Cardiac muscle cell (in vitro differentiated cells and primary cell): ENCODE results near the gene KRT24. TPM values are rescaled to one million over a fixed set of nuclear protein-coding genes. Genes with fewer than 3 reads are reported as not detected.

Source experiments
- DNase-seq, 2 donors: peaks; one replicate each; pipeline versions ENCODE4 v3.0.0 to v3.0.0-alpha.2; 2010 to 2017; ENCODE audit warnings: low read depth in 1 of 2, low spot score in 1 of 2
- H3K27ac ChIP-seq: fragments of 200-600 bp; sonication (generic); 2 replicates; pipeline ENCODE4 v1.5.1; 2016
- H3K27me3 ChIP-seq: fragments of 200-600 bp; sonication (generic); 2 replicates; pipeline ENCODE4 v1.6.0; 2016; ENCODE audit warnings: control low read depth
- H3K36me3 ChIP-seq: fragments of 200-600 bp; sonication (generic); 2 replicates; pipeline ENCODE4 v1.5.1; 2016; ENCODE audit warnings: control low read depth
- H3K4me1 ChIP-seq: fragments of 200-600 bp; sonication (generic); 2 replicates; pipeline ENCODE4 v1.8.1; 2017; ENCODE audit warnings: low read depth, mild to moderate bottlenecking, mixed run types
- H3K4me3 ChIP-seq: fragments of 200-600 bp; sonication (generic); 2 replicates; pipeline ENCODE4 v1.5.1; 2016; ENCODE audit warnings: mild to moderate bottlenecking
- H3K9me3 ChIP-seq: fragments of 200-600 bp; sonication (generic); 2 replicates; pipeline ENCODE4 v1.5.1; 2017; ENCODE audit warnings: low read depth, mild to moderate bottlenecking, control low read depth
- CTCF ChIP-seq: IDR thresholded peaks from 2 replicates; pipeline ENCODE4 v1.5.1; 2012; ENCODE audit warnings: low read depth, mild to moderate bottlenecking, low read length
- polyA plus RNA-seq: library from polyadenylated mRNA; unstranded; fragments of >200 nt; fragmentation: Nextera tagmentation; extraction: Ambion mirVana; gene quantifications from 2 replicates; pipeline ENCODE4 v1.2.1, GENCODE V29; 2016
- total RNA-seq: library from RNA; depleted of rRNA; stranded (reverse); fragments of >200 nt; gene quantifications from 2 replicates; pipeline ENCODE4 v1.2.3, GENCODE V29; 2016

Gene KRT24
- total and polyA plus RNA-seq, 2 experiments from 2014 or later = not detected

- DNase-seq = no peak
- no peak overlapping the region for H3K27ac ChIP-seq
- H3K4me3 ChIP-seq = no peak overlapping the region
- H3K36me3 ChIP-seq = no peaks in the 10 kb centered on the region
- no peaks in the 10 kb centered on the region for H3K9me3 ChIP-seq
- no peak for TF ChIP-seq CTCF
- H3K27me3 ChIP-seq = no peaks in the 10 kb centered on the region
- no peaks in the 10 kb centered on the region for H3K4me1 ChIP-seq
Measured at GRCh38 chr17:40680998-40681397, 22.6 kb downstream of the KRT24 start.

- TF ChIP-seq CTCF = no peak
- no peak overlapping the region for H3K27ac ChIP-seq
- no peak overlapping the region for H3K4me3 ChIP-seq
- no peaks in the 10 kb centered on the region for H3K27me3 ChIP-seq
- H3K9me3 ChIP-seq = no peaks in the 10 kb centered on the region
- no peaks in the 10 kb centered on the region for H3K4me1 ChIP-seq
- DNase-seq = no peak
- no peaks in the 10 kb centered on the region for H3K36me3 ChIP-seq
Measured at GRCh38 chr17:40679523-40679907, 24.0 kb downstream of the KRT24 start.

- Histone ChIP-seq H3K4me3 (no peak overlapping the region), H3K27me3 (no peaks in the 10 kb centered on the region), H3K36me3 (no peaks in the 10 kb centered on the region), H3K27ac (no peak overlapping the region), H3K9me3 (no peaks in the 10 kb centered on the region), H3K4me1 (no peaks in the 10 kb centered on the region)
- no peak for DNase-seq
- TF ChIP-seq CTCF = no peak
Measured at GRCh38 chr17:40678902-40679522, 24.5 kb downstream of the KRT24 start.

- no peak for DNase-seq
- no peaks in the 10 kb centered on the region for H3K27me3 ChIP-seq
- no peak overlapping the region for H3K4me3 ChIP-seq
- no peaks in the 10 kb centered on the region for H3K36me3 ChIP-seq
- no peak overlapping the region for H3K27ac ChIP-seq
- H3K4me1 ChIP-seq = no peaks in the 10 kb centered on the region
- H3K9me3 ChIP-seq = no peaks in the 10 kb centered on the region
- no peak for TF ChIP-seq CTCF
Measured at GRCh38 chr17:40675905-40676304, 27.6 kb downstream of the KRT24 start.

GRCh38 chr17:40672654-40673053 lies 30.9 kb downstream of the KRT24 start:
- no peak for TF ChIP-seq CTCF
- Histone ChIP-seq H3K27me3 (no peaks in the 10 kb centered on the region), H3K27ac (no peak overlapping the region), H3K9me3 (no peaks in the 10 kb centered on the region), H3K4me3 (no peak overlapping the region), H3K4me1 (no peaks in the 10 kb centered on the region), H3K36me3 (no peaks in the 10 kb centered on the region)
- no peak for DNase-seq
